Endometrium (tissue), 2 donors: ENCODE measurements around the gene GPNMB.
"Not testable (repeated sequence)": the region's sequence is repeated elsewhere in the genome, so short reads cannot be mapped to it uniquely, and the experiment has no call there.

ENCODE experiments used
- FAIRE-seq: peaks from 2 replicates; lab custom pipeline; 2012; peaks lifted over from hg19 to GRCh38; lab: Jason Lieb, UNC
- donor health status: control.
- donor health status: control.

The GPNMB gene

DNA sequence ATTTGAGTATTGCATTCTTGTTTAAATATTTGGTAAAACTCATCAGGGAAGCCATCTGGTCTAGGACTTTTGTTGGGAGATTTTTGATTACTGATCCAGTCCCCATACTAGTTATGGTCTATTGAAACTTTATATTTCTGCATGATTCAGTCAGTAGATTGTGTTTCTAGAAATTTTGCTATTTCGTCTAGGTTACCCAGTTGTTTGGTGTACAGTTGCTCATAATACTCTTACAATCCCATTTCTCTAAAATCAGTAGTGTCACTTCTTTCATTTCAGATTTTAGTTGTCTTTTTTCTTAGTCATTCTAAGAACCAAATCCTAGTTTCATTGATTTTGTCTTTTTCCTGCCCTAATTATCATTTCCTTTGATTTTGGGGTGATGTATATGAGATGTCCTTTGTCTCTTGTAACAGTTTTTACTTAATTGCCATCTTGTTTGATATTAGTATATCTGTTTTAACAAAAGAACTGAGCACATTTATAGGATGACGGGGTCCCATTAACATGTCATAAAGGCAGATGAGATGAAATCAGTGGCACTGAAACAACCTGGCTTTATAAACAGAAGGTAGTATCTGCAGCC, 60.5 kb downstream of the GPNMB start:
- no peak for FAIRE-seq

DNA sequence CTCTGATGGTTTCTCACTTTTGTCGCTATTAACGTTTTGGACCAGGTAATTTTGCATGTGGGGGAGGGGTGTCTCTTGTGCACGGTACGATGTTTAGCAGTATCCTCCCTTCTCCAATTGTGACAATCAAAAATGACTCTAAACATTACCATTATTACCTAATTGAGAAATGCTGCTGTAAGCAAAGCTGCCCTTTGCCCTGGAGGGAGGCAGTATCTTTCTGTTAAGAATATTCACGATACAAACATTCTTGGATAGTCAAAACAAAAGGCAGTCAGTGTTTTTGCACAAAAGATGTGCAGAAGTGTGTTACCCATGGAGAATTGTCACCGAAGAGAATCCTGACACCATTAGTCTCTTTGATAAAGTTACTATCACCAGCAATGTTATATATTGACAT, 62.2 kb downstream of the GPNMB start:
- no peak for FAIRE-seq

- not testable (repeated sequence) for FAIRE-seq
These were observed 65.6 kb downstream of the GPNMB start for GRCh38 chr7:23312141-23312540.

DNA sequence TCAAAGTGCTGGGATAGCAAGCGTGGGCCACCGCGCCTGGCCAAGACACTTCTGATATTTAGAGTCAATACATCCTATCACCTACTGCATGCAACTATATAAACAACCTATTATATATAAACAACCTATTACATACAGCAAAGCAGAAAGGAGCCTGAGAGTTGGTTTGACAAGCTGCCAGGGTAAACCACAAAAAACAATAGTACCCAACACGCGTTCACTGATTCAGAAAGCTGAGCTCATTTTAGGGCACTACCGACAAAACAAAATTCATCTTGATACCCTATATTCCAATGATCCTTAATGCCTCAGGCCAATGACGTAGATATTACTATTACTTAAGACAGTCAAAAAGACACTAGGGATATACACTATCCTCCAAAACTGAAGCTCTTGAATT, 68.8 kb downstream of the GPNMB start:
- FAIRE-seq = no peak
